Stimulated activated CD4-positive, alpha-beta T cell treated with anti-CD3 and anti-CD28 coated beads, TNF-alpha, amount 100 ng/mL, for 24 hours (primary cell): Measurements from ENCODE around the gene PIP4K2C.
A peak's percentile ranks its signal among the peaks of the same experiment; 100 is the strongest.

Source experiments
- DNase-seq, 3 experiments: peaks; one replicate each; pipeline ENCODE4 v3.0.0-alpha.2; 2020; ENCODE audit warnings: low read depth in 3 of 3

The PIP4K2C gene

DNA sequence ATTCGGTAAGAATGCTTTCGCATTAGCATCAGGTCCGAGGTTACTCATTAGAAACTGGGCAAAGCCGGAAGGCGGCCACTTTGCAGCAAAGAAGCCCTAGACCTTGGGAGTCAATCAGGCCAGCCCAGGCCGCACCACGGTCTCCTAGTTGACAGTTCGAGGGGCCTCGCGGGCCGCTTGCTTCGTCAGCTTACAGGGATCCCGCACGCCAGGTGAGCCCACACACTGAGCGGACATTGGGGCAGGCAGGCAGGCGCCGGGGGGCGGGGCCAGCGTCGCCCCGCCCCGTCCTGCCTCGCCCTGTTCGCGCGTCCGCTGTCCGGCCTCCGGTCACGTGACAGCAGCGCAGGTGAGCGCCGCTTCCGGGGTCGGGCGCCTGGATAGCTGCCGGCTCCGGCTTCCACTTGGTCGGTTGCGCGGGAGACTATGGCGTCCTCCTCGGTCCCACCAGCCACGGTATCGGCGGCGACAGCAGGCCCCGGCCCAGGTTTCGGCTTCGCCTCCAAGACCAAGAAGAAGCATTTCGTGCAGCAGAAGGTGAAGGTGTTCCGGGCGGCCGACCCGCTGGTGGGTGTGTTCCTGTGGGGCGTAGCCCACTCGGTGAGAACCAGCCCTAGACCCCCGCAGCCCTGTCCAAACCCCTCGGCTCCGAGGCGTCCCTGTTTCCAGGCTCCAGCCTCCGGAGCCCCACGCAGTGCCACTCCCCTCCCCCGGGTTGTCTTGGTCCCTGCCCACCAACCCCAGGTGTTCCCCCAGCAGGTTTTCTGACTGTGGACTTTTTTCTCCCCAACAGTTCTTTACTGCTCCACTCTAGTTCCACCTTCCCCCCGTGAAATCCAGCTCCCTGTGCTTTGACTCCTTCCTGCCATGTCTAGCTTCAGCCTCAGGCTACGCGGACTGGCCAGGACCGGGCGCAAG lies at the start of gene PIP4K2C:
Gene PIP4K2C (plus strand): TSS at position 329 of the 918 bp plus-strand sequence. CDS start 98 bp downstream, at position 427.
- peak; percentile 50 to 80 (median 60) for DNase-seq

- DNase-seq = no peak
Measured at GRCh38 chr12:57541717-57542116, 49.3 kb upstream of the PIP4K2C start.

DNA sequence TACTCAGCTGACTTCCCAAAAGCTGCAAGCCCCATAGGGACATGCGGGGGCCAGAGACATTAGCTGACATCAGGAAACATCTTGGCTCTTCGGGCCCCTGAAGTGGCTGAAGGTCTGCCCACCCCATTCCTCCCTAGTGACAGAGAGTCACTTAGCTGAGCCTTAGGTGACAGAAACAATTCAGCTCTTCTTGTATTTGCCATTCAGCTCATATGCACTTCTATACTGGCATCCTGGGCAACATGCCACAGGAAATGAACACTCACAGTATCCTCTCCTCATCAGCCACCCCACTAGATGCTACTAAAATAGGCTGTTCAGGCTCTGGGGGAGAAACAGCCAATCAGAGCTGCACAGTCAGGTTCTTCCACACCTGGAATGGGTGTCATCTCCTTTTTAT lies 47.4 kb upstream of the PIP4K2C start:
- no peak for DNase-seq

- DNase-seq = no peak
Measured at GRCh38 chr12:57545809-57546437, 45.1 kb upstream of the PIP4K2C start.

DNA sequence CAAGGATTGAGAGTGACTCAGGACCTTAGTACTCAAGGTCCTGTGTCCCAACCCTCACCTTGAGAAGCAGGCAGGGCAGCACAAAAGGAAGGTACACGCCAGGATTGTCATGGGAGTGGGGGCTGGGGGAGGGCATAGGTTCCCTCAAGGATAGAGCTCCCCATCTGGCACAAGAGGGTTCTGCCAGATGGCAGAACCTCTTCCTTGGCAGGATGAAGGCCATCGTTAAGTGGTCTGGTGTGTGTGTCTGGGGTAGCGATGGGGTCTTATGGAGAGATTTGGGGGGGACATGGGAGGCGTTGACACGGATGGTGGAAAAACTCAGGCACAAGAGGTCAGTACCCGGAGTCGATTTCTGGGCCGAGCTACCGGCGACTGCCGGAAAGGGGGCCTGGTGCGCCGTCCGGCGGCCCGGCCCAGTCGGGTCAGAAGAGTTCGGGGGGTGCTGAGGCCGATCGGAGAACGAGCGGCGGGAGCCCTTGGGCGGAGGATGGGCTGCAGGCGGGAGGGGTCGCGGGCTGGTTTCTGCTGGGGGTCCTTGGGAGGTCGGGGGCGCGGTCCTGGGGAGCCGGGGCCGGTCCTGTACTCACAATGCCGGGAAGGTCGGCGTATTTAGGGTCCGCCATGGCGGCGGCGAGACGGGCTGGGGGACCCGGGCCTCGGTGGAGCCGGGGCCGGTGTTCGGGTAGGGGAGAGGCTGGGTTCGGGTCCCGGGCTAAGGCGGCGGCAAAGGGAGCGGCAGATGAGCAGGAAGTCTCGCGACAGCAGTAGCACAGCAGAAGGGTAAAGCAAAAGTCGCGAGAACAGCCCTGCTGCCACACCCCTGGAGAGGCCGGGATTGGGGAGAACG lies 44.3 kb upstream of the PIP4K2C start, which contains the start of gene DCTN2:
Gene DCTN2 (minus strand): TSS at position 755 of the 850 bp plus-strand sequence. CDS start 129 bp downstream, at position 626.
- peak; percentile 88 to 96 (median 92) for DNase-seq

DNA sequence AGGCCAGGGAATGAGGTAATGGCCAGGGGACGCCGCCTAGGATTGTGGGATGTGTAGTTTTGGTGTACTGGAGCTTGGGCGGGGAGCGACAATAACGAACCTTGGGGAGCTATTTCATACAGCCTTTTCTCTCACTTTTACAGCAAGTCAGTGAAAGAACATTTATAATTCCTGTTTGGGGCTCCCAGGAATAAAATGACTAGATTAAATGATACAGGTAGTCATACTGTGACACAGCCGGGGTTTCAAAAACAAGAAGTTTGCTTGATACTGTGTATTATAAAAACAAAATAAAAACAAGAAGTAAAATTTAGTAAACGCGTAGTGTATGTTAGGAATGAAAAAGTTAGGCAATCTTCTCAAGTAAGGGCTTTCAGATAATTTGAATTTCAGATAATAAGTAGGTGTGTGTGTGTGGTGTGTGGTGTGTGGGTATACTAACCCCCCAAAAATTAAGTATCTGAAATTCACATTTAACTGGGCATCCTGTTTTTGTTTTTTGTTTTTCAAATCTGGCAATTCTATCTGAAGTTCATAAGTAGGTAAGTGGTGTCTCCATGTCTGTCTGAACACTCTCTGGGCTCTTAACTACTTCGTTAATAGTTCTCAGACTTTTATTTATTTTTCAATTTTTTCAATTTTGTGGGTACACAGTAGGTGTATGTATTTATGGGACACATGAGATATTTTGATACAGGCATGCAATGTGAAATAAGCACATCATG lies 43.5 kb upstream of the PIP4K2C start:
- no peak for DNase-seq

DNA sequence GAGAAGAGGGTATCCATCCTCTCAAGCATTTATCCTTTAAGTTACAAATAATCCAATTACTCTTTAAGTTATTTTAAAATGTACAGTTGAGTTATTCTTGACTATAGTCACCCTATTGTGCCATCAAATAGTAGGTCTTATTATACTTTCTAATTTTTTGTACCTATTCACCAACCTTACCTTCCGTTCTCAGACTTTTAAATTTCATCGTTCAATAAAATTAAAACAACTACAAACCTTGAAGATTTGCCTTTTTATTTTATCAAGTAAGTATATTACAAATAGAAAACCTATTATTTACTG lies 43.0 kb upstream of the PIP4K2C start:
- no peak for DNase-seq

DNA sequence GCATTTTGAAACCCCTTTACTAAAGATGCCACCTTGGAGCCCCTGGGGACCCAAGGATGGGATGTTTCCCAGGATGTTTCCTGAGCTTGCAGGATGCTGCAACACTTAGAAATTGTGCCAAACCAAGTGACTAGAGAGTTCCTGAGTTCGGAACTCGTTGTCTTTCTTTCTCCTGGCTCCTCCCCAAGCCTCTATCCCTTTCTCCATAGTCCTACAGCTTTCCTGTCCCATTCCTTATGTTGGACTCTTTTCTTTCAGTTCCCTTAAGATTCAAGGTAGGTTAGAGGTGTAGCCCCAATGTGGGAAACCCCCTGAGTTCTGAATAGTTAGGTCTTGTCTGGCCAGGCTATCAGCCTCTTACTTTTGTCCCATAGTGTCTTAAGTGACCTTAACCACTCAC lies 42.5 kb upstream of the PIP4K2C start:
- DNase-seq = no peak

GRCh38 chr12:57549203-57549908 lies 41.6 kb upstream of the PIP4K2C start:
- DNase-seq = no peak

GRCh38 chr12:57549909-57550640 lies 40.9 kb upstream of the PIP4K2C start, which contains the start of gene KIF5A:
Gene KIF5A (plus strand): TSS chr12:57550044. CDS start chr12:57550272, 228 bp downstream.
- peak in 2 of 3 experiments; percentile 31 to 61 for DNase-seq

GRCh38 chr12:57550641-57551549 lies 40.1 kb upstream of the PIP4K2C start:
- DNase-seq = no peak

- DNase-seq = no peak
Measured at GRCh38 chr12:57551637-57552305, 39.2 kb upstream of the PIP4K2C start.

- no peak for DNase-seq
Measured at GRCh38 chr12:57552306-57552651, 38.7 kb upstream of the PIP4K2C start.

GRCh38 chr12:57552835-57553313 lies 38.1 kb upstream of the PIP4K2C start:
- DNase-seq = no peak

DNA sequence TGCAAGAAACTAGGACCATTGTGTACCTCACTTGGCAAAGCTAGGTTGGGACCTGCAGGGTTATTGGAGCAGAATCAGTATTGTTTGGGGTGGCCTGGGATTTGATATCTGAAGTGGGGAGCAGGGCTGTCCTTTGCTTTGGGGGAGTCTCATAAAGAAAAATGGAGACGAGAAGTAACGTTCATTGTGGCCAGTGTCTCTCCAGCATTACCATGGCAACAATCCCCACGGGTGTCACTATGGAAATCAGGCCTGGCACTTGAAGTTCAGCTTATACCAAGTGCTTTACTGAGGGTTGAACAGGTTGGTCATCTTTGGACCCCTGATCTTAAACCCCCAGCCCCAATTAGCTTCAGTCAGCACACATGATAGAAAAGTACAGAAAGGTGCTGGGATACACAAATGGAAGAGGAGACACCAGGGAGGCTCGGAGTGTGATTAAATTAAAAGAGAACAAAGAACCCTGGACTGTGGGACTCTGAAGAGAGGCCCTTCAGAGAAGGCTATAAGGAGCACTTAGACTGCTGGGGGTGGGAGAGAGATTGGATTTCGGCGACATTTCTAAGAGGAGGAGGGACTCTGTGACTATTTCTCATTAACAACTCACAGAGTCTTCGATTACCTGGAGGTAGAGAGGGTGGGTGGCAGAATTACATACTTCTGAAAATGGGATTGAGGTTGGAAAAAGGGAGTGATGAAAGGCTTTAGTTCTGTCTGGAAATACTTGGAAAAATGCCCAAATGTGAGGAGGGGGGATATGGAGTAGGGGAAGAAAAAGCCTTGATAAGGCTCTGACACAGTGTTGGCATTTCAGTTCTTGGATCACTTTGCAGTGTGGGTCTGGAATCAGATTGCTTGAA lies 37.4 kb upstream of the PIP4K2C start:
- no peak for DNase-seq

GRCh38 chr12:57554453-57554852 lies 36.5 kb upstream of the PIP4K2C start:
- DNase-seq = no peak

- no peak for DNase-seq
Measured at GRCh38 chr12:57554897-57555296, 36.1 kb upstream of the PIP4K2C start.
